K562 (cell line): ENCODE measurements around the gene TLN1. TPM values are rescaled to one million over a fixed set of nuclear protein-coding genes. Genes with fewer than 3 reads are reported as not detected.

Experiments
- CAMTA2 ChIP-seq: fragments of 250-450 bp; sonication (Bioruptor Pico); conservative IDR thresholded peaks from 2 replicates; pipeline ENCODE4 v1.5.1; 2022
- DDX20 ChIP-seq: fragments of 450-650 bp; IDR thresholded peaks from 2 replicates; pipeline ENCODE4 v1.6.1; 2016; ENCODE audit warnings: missing genetic modification characterization, low read depth, mild to moderate bottlenecking, missing compliant biosample characterization, moderate library complexity
- FOS ChIP-seq: IDR thresholded peaks from 3 replicates; pipeline ENCODE4 v1.6.1; 2011; ENCODE audit not compliant: insufficient read length; ENCODE audit errors: extremely low read depth
- HIVEP1 ChIP-seq: fragments of 250-450 bp; sonication (Bioruptor Pico); IDR thresholded peaks from 2 replicates; pipeline ENCODE4 v1.4.0; 2020; ENCODE audit warnings: mild to moderate bottlenecking
- HLTF ChIP-seq: fragments of 450-650 bp; IDR thresholded peaks from 2 replicates; pipeline ENCODE4 v1.6.1; 2016
- HMG20A ChIP-seq: fragments of 450-650 bp; formaldehyde crosslinking; conservative IDR thresholded peaks from 2 replicates; pipeline ENCODE4 v1.4.0; 2020; ENCODE audit warnings: mild to moderate bottlenecking, mixed read lengths
- HMG20B ChIP-seq: fragments of 250-450 bp; sonication (Bioruptor Pico); IDR thresholded peaks from 2 replicates; pipeline ENCODE4 v1.5.0; 2021; ENCODE audit warnings: mild to moderate bottlenecking
- KLF13 ChIP-seq: fragments of 450-650 bp; IDR thresholded peaks from 2 replicates; pipeline ENCODE4 v1.6.1; 2016; ENCODE audit warnings: missing genetic modification characterization, low read depth, mild to moderate bottlenecking, missing compliant biosample characterization, moderate library complexity, borderline replicate concordance
- MCM5 ChIP-seq: fragments of 450-650 bp; IDR thresholded peaks from 2 replicates; pipeline ENCODE4 v1.6.1; 2016; ENCODE audit warnings: low read depth
- MECOM ChIP-seq: fragments of 250-450 bp; sonication (Bioruptor Pico); IDR thresholded peaks from 2 replicates; pipeline ENCODE4 v1.8.0; 2022; ENCODE audit warnings: inconsistent platforms
- PHF20 ChIP-seq: fragments of 450-650 bp; IDR thresholded peaks from 2 replicates; pipeline ENCODE4 v1.6.1; 2018; ENCODE audit not compliant: partially characterized antibody
- RBM15 ChIP-seq: fragments of 200-400 bp; formaldehyde crosslinking; IDR thresholded peaks from 2 replicates; pipeline ENCODE4 v1.6.1; 2018; ENCODE audit warnings: mild to moderate bottlenecking, low read length, moderate library complexity; ENCODE audit not compliant: insufficient read depth
- RBM22 ChIP-seq: fragments of 200-400 bp; formaldehyde crosslinking; IDR thresholded peaks from 2 replicates; pipeline ENCODE4 v1.6.1; 2018; ENCODE audit warnings: low read length, low read depth; ENCODE audit not compliant: poor library complexity, severe bottlenecking
- RHOXF2B ChIP-seq: fragments of 250-450 bp; sonication (Bioruptor Pico); conservative IDR thresholded peaks from 2 replicates; pipeline ENCODE4 v1.5.1; 2021
- SAFB ChIP-seq: fragments of 200-400 bp; formaldehyde crosslinking; IDR thresholded peaks from 2 replicates; pipeline ENCODE4 v1.6.1; 2017; ENCODE audit warnings: low read depth, low read length, borderline replicate concordance
- ZBTB34 ChIP-seq: fragments of 250-450 bp; sonication (Bioruptor Pico); IDR thresholded peaks from 2 replicates; pipeline ENCODE4 v1.8.0; 2021; ENCODE audit warnings: mild to moderate bottlenecking, moderate library complexity
- ZNF121 ChIP-seq: sonication (generic); formaldehyde crosslinking; conservative IDR thresholded peaks from 2 replicates; pipeline ENCODE4 v1.8.0; 2022; ENCODE audit warnings: missing genetic modification reagents
- ZNF184 ChIP-seq: sonication (generic); formaldehyde crosslinking; IDR thresholded peaks from 2 replicates; pipeline ENCODE4 v1.5.0; 2020; ENCODE audit warnings: missing genetic modification reagents
- polyA plus RNA-seq, 8 experiments: library from polyadenylated mRNA; depleted of rRNA in 4 of 8; stranded (reverse) in 5 of 8; unstranded in 3 of 8; fragments of >200 nt; fragmentation: Nextera tagmentation in 2 of 8; fragmentation: Illumina TruSeq in 1 of 8; extraction: Ambion mirVana in 2 of 8; extraction: Trizol in 1 of 8; gene quantifications; 2 replicates each; pipeline versions ENCODE4 v1.2.1 to v1.2.3, GENCODE V29; 2011 to 2014; ENCODE audit warnings: inconsistent platforms in 1 of 8, missing spikeins in 1 of 8
- total RNA-seq, 7 experiments: library from RNA; depleted of rRNA in 6 of 7; stranded (reverse); fragments of >200 nt in 6 of 7; fragmentation: Illumina TruSeq in 2 of 7; extraction: Trizol in 2 of 7; gene quantifications; 2 replicates each; pipeline versions ENCODE4 v1.2.1 to v1.2.3, GENCODE V29; 2011 to 2021; ENCODE audit warnings: low replicate concordance in 1 of 7
- TF ChIP-seq, protein P1 (sequence below), 2 experiments: IDR thresholded peaks; 2 replicates each; pipeline ENCODE4 v1.6.1; 2012; ENCODE audit warnings: improper control_type of control experiment in 2 of 2, low read depth in 2 of 2, low read length in 2 of 2, borderline replicate concordance in 1 of 2
- TF ChIP-seq, protein P2 (sequence below), 3 experiments: fragments of 200-800 bp in 1 of 3; sonication (Bioruptor generic) in 1 of 3; sonication (generic) in 1 of 3; formaldehyde crosslinking in 1 of 3; IDR thresholded peaks; 2 replicates each; pipeline versions ENCODE4 v1.6.1 to v1.8.0; 2016 to 2022; ENCODE audit warnings: mild to moderate bottlenecking in 2 of 3, missing compliant biosample characterization in 2 of 3, missing genetic modification characterization in 2 of 3, missing genetic modification reagents in 1 of 3
- TF ChIP-seq, protein P3 (sequence below): sonication (generic); formaldehyde crosslinking; IDR thresholded peaks from 2 replicates; pipeline ENCODE4 v1.8.1; 2023; ENCODE audit warnings: mild to moderate bottlenecking, missing genetic modification reagents

Gene TLN1
- total and polyA plus RNA-seq, 9 of the 15 experiments (the other 6 are each of a cell fraction or from before 2014, with no cell fraction given), result 3.6 to 240 (median 54.8) TPM

- TF ChIP-seq HLTF (peak; percentile 82), FOS (no peak), KLF13 (tag) (no peak), HMG20A (CRISPR knock-in tag) (no peak), SAFB (no peak), RBM15 (no peak), MCM5 (no peak), RHOXF2B (no peak), MECOM (peak; percentile 82; the same call in 1 of the 2 replicates), DDX20 (tag) (no peak), ZNF121 (CRISPR knock-in tag) (no peak), CAMTA2 (CRISPR knock-in tag) (no peak), PHF20 (no peak), HIVEP1 (CRISPR knock-in tag) (no peak), RBM22 (no peak), ZNF184 (CRISPR knock-in tag) (no peak), ZBTB34 (no peak), HMG20B (no peak)
- TF ChIP-seq, protein P1, sequence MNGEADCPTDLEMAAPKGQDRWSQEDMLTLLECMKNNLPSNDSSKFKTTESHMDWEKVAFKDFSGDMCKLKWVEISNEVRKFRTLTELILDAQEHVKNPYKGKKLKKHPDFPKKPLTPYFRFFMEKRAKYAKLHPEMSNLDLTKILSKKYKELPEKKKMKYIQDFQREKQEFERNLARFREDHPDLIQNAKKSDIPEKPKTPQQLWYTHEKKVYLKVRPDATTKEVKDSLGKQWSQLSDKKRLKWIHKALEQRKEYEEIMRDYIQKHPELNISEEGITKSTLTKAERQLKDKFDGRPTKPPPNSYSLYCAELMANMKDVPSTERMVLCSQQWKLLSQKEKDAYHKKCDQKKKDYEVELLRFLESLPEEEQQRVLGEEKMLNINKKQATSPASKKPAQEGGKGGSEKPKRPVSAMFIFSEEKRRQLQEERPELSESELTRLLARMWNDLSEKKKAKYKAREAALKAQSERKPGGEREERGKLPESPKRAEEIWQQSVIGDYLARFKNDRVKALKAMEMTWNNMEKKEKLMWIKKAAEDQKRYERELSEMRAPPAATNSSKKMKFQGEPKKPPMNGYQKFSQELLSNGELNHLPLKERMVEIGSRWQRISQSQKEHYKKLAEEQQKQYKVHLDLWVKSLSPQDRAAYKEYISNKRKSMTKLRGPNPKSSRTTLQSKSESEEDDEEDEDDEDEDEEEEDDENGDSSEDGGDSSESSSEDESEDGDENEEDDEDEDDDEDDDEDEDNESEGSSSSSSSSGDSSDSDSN (IDR thresholded peaks at IDR 0.05; ENCODE audit: borderline replicate concordance in 1 of 2, low read depth in 2 of 2, low read length in 2 of 2), result no peak; a peak in 1 of 4 replicates
- TF ChIP-seq, protein P2, sequence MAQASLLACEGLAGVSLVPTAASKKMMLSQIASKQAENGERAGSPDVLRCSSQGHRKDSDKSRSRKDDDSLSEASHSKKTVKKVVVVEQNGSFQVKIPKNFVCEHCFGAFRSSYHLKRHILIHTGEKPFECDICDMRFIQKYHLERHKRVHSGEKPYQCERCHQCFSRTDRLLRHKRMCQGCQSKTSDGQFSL (CRISPR knock-in tag; IDR thresholded peaks at IDR 0.05), result no peak
- TF ChIP-seq, protein P2 (tag; IDR thresholded peaks at IDR 0.05), result no peak
- TF ChIP-seq, protein P3, sequence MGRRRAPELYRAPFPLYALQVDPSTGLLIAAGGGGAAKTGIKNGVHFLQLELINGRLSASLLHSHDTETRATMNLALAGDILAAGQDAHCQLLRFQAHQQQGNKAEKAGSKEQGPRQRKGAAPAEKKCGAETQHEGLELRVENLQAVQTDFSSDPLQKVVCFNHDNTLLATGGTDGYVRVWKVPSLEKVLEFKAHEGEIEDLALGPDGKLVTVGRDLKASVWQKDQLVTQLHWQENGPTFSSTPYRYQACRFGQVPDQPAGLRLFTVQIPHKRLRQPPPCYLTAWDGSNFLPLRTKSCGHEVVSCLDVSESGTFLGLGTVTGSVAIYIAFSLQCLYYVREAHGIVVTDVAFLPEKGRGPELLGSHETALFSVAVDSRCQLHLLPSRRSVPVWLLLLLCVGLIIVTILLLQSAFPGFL, result no peak
Measured at GRCh38 chr9:35728041-35728971, 3.7 kb downstream of the TLN1 start (continued).
